GM21723 (cell line): ENCODE data around the gene SH3BP4.

Experiments used
- ATAC-seq: cut with Tn5 transposase; IDR thresholded peaks from one replicate; pipeline ENCODE4 v1.9.1; 2021; ENCODE audit warnings: mild to moderate bottlenecking, moderate library complexity; ENCODE audit not compliant: unreplicated experiment

SH3BP4 gene

DNA sequence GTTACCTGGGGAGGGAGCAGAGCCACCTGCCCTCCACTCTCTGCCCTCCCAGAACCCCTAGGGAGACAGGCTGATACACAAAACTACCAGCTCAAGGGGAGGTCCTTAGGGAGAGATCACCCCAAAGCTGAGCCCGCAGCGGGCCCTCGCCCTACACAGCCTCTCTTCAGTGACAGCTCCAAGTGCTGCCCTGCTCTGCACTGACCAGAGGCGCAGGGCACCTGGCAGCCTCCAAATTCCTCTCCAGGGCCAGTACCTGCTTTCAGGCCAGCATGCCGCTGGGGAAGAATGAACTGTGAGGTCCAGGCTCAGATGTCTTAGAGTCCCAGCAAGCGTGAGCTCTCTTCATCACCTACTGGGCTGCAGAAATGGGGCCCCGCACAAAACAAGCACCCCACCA is 11.3 kb upstream of the SH3BP4 start:
- no peak for ATAC-seq

GRCh38 chr2:234945339-234945873 is 6.4 kb upstream of the SH3BP4 start:
- no peak for ATAC-seq

- no peak for ATAC-seq
Measured at GRCh38 chr2:234947556-234947955, 4.3 kb upstream of the SH3BP4 start.

- no peak for ATAC-seq
Measured at GRCh38 chr2:234949762-234950434, 1.9 kb upstream of the SH3BP4 start.

DNA sequence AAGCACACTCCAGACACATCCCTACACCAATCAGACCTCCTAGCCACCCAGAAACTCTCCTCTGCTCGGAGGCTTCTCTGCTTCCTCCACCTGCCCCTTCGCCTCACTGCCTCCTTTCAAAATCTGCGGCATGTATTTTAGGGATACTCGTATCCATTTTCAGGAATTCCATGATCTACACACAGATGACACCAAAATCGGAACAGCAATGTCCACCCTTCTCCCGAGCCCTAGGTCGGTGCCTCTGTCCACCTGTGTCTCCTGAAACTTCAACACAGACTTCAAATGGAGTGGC is 1.4 kb upstream of the SH3BP4 start:
- ATAC-seq = no peak

- no peak for ATAC-seq
Measured at GRCh38 chr2:234950730-234951663, 820 bp upstream of the SH3BP4 start.

DNA sequence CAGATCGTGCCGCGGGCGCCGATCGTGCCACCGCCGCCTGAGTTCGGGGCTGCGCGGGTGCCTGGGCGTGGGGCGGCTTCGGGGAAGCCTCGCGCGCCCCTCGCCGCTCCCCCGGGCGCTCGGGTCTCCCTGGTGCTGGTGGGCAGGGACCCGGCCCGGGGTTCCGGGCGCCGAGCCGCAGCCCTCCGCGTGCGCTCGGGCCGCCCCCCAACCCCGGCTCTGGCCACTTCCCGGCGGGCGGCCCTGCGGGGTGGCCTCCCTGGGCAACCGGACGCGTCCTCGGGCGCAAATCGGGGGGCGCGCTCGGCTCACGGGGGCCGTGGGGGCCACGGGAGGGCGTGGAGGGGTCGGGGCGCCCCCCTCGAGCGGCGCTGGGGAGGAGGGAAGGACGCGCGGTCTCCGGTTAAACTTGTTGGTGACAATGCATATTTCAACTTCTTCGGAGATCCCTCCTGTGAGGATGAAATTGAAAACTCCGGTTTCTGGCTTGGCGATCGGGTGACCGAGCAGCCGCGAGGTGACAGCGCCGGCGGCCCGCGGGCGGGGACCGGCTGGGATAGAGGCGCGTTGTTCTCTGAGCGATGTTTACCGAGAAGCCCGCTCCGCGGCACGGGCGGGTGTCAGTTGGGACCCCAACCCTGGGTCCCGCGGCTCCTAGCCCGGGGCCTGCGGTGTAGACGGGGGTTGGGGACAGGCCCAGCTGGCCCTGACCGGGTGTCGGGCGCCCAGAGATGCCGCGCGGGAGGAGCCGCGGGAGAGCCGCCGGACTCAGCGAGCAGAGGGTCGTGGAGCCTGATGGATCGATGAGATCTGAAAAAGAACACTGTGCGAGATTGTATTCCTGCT is 676 bp downstream of the SH3BP4 start:
- ATAC-seq = no peak

DNA sequence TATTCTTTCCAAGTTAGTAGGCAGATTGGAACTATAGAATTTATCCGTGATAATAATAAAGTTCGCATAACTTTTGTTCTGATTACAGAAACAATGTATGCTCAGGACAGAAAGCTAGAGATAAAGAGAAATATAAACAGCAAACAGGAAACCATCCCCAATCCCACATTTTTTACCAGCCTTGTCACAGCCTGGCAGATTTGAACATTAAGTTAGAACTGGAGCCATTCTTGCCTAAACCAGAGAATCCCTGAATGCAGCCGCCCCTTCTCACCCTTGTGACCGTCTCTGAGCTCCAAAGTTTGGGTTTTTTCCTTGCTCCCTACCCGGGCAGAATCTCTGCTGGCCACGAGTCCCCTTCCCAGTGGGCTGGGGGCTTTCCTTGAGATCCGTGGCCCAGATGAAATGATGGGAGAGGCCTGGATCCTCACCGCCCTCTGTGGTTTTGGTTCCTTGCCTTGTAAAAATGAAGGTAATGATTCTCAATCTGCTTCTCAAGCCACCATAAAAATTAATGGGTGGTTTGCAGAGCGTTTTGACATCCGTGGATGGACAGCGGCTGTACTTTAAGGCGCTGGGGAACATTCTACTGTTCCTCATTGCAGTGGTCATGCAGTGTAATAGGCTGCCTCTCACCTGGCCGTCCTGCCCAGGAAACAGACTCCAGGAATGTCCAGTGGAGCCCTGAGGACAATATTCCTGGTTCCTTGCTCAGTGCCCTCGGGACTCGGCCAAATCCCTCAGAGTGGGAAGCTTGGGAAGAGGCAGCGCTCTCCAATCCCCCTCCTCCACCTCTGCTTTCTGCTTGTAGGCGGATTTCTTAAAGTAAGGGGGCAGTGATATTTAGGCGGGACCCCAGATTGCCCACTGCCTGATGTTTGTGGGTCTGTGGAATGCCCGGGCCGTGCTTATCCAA is 1.6 kb downstream of the SH3BP4 start:
- no peak for ATAC-seq

GRCh38 chr2:234954551-234954992 is 2.8 kb downstream of the SH3BP4 start:
- no peak for ATAC-seq

GRCh38 chr2:234955091-234955591 is 3.3 kb downstream of the SH3BP4 start:
- ATAC-seq = no peak

GRCh38 chr2:234955971-234956509 is 4.2 kb downstream of the SH3BP4 start:
- ATAC-seq = no peak

- no peak for ATAC-seq
Measured at GRCh38 chr2:234957834-234958135, 6.0 kb downstream of the SH3BP4 start.

- ATAC-seq = no peak
Measured at GRCh38 chr2:234958311-234958710, 6.5 kb downstream of the SH3BP4 start.

- ATAC-seq = no peak
Measured at GRCh38 chr2:234958746-234959395, 7.1 kb downstream of the SH3BP4 start.

- no peak for ATAC-seq
Measured at GRCh38 chr2:234960175-234961088, 8.6 kb downstream of the SH3BP4 start.

- no peak for ATAC-seq
Measured at GRCh38 chr2:234961784-234962183, 10.0 kb downstream of the SH3BP4 start.

DNA sequence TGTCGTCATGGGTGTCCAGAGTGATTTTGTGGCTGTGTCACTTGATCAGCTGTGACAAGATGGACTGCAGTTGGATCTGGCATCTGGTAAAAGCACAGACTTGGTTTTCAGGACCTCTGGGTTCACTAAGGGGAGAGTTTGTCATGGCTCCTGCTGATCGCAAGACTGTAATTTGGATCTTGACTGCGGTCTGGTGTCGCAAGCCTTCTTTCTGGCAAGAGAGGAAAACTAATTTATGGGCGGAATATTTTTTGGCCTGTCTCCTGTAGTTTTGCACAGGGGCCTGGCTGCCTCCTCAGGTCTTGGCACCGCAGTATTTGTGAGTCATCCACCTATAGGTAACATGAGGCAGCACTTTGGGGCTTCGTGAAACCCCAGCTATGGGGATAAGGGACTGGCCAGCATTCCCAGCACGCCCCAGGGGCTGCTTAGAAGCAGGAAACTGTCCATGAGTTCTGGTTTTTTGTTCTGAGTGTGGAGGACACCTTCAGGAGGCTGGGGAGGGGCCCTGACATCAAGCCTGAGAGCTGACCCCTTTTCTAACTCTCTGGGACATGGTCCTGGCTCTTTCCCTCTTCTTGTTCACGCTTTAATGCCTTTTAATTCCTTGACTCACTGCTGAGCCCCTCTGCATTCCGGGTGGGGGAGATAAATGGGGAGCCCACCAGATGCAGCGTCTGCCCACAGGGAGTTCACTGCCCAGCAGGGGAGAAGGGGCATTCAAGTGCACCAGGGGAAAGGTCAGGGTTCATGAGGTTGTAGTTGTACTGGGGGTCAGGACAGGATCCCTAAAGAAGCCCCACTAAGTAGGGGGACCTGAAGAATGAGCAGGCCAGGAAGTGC is 12.2 kb downstream of the SH3BP4 start:
- no peak for ATAC-seq
